ENCODE data around the gene MECR.

MECR gene

DNA sequence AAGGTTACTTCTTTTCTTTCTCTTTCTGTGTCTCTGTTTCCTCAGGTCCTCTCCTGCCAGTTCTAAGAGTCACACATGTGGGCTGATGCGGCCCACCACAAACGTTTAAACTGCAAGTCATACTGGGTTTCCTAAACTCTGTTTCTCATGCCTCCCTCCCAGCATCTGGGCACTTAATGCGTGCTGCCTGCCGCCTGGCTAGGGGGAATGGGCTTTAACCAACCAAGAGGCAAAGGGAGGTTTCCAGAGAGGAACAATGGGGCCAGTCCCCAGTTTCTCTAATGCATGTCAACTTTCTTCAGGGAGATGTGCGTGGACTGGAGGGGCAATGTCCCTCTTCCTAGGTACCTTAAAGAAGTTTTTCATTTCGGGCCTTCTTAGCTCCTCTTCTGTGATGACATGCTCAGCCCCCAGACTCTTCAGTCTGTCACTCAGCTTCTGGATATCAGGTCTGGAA lies 29.1 kb downstream of the MECR start:
- DNase-seq: no peak

DNA sequence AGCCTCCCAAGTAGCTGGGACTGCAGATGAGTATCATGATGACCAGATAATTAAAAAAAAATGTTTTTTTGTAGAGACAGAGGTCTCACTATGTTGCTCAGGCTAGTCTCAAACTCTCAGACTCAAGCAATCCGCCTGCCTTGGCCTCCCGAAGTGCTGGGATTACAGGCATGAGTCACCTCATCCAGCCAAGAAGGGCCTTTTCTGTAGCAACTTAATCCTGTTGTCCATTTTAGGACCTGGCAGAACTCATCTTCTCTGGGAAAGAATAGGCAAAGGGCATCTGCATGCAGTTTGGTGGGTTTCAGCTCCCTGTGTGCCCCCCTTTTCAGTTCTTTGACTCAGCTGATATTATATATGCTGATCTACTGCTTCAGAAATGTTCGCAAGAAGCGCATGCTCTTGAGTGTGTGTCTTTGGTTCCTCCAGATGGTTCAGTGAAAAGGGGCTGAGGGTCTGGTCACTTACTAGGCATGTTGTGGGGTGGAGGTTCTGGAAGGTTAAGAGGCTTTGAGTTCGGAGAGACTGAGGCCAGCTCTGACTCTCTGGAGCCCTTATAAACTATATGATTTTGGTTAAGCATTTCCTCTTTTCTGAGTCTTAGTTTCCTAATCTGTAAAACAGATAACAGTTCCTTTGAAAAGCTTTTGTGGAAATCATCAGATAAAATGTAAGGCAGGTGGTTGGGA lies 29.7 kb downstream of the MECR start:
- no peak for DNase-seq

DNA sequence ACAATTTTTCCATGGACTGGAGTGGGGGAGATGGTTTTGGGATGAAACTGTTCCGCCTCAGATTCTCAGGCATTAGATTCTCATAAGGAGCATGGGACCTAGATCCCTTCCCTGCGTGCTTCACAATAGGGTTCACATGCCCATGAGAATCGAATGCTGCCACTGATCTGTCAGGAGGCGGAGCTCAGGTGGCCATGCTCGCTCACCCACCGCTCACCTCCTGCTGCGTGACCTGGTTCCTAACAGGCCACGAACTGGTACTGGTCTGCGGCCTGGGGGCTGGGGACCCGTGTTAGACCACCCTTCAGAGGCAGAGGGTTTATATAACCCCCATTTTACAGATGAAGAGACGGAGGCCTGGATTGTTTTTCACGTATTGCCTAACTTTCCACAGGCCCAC lies 32.7 kb downstream of the MECR start:
- no peak for DNase-seq

DNA sequence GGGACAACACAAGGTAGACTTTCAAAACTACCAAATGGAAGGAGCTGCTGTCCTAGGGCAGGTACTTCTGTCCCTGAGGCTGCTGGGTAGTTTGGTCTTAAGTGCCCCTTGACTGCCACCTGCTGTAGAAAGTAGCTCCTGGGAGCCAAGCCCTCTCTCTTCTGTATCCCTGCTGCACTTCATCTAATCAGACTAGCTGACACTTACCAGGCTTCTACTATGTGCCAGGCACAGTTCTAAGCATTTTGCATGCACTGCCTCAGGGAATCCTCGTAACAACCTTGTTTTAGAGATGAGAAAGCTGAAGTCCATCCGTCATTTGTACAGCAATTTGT lies 33.2 kb downstream of the MECR start:
- peak; percentile 7 for DNase-seq

DNA sequence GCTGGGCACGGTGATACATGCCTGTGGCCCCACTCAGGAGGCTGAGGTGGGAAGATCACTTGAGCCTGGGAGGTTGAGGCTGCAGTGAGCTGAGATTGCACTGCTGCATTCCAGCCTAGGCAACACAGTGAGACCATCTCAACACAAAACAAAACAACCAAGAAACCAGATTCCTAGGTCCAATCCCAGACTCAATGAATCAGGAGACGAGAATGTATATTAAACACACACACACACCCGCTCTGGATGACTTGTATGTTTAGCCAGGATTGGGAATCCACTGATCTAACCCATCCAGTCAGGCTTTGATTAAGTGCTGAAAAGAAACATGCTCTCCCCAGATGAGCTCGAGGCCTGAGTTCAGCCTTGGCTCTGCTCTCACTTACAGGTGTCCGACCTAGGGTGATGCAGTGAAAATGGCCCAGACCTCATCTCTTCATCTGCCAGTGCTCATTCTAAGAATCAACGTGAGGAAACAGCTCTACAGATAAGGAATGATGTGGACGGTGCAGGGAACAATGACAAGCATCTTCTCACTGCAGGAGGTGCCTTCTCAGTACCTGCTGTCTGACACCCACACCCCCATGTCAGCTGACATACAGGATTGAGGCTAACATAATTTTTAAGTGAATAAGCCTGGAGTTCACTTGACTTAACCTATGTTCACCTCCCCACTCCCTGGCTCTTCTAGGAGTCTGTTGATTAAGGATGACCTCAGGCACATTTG lies 33.7 kb downstream of the MECR start:
- no peak for DNase-seq

DNA sequence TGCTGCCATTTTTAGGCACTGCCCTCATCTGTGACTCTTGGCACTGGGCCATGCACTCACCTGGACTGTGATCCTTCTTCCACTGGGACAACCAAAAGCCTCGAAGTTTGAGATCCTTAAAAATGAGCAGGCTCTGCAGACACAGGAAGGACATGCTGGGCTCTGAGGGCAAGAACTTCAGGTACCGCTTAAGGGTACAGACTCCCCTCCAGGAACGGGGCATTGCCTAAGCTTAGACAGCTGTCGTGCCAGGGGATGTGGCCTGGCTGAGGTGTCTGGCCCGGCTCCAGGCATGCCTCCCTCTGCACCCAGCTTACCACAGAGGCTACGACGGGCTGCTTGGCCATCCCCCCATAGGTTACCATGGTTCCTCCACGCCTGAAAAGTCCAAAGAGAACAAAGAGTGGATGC lies 34.8 kb downstream of the MECR start:
- no peak for DNase-seq

DNA sequence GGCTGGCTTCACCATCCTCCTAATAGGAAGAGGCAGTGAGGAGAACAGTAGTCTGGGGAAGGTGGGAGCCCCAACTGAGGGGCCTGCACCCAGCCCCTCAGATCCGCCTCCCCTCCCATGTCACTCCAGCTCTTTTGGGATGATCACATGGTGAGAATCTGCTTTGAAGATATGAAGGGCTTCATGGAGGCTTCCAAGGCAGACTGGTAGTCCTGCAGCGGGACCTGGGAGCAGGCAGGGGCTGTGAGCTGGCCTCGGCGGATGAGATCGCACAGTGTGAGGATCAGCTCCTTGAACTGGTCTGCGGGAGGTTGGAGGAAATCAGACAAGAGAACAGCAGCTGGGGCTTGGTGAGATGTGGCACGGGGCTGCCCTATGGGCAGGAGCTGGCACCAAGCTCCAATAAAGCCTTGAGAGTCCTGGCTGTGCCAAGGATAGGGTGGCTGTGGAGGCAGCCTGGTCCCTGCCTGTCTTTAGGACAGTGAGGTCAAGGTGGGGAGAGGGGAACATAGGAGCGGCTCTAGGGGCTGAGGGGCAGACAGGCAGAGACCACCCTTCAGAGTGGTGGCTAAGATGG lies 36.8 kb downstream of the MECR start:
- no peak for DNase-seq

DNA sequence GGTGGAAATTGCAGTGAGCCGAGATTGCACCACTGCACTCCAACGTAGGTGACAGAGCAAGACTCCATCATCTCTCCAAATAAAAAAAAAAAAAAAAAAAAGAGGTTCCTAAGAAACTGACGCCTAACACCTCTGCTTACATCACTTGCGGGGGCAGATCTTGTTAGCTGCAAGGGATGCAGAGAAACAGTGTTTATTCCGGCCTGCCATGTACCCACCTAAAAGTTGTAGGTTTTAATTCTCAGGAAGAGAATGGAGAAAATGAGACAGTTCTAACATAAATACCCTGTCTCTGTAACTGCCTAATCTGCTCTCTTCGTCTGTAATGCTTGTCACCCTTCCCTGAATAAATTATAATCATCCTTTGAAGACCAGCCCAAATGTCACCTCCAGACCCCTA lies 40.0 kb downstream of the MECR start:
- DNase-seq: no peak

DNA sequence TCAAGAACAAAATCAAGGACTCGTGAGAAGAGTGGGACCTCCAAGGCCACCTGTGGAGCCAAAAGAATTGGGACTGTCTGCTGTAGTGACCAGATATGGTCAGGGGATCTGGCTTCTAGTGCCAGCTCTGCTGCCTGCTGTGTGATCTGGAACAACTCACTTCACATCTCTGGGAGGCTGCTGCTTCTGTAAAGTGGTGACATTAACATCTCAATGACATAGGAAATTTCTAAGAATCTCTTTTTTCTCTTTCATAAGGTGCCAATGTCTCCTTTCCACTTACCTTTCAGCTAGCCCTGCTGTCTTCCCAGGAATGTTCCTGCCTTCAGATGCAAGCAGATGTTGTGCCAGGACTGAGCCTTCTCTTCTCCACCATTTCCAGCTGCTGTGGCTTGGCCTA lies 44.0 kb downstream of the MECR start:
- no peak for DNase-seq

DNA sequence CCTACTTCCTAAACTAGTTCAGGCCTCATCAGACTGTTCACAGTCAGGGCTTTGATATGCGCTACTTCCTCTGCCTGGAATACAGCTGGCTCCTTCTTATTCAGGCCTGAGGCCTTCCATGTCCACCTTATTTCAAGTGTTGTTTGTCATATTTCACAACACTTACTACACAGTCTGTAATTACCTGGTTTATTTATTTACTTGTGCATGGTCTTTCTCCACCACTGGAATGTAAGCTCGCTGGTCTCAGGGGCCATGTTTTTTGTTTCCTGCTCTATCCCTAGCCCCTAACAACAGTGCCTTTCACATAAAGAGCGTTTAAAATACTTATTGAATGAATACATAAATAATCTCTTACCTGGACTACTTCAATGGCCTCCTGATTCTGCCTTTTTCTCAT lies 44.5 kb downstream of the MECR start:
- DNase-seq: no peak

DNA sequence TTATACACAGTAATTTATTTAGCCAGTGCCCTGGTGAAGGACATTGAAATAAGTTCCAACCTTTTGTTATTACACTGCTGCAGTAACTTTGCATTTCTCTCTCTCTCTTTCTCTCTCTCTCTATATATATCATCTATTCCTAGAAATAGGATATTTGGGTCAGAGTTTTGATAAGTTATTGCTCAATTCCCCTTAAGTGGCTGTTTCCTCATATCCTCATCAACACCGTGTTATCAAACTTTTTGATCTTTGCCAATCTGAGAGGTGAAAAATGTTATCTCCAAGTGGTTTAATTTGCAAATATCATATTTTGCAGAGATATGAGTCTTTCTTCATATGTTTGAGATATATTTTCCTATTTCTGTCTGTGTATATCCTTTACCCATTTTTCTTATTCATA lies 47.4 kb downstream of the MECR start:
- no peak for DNase-seq

DNA sequence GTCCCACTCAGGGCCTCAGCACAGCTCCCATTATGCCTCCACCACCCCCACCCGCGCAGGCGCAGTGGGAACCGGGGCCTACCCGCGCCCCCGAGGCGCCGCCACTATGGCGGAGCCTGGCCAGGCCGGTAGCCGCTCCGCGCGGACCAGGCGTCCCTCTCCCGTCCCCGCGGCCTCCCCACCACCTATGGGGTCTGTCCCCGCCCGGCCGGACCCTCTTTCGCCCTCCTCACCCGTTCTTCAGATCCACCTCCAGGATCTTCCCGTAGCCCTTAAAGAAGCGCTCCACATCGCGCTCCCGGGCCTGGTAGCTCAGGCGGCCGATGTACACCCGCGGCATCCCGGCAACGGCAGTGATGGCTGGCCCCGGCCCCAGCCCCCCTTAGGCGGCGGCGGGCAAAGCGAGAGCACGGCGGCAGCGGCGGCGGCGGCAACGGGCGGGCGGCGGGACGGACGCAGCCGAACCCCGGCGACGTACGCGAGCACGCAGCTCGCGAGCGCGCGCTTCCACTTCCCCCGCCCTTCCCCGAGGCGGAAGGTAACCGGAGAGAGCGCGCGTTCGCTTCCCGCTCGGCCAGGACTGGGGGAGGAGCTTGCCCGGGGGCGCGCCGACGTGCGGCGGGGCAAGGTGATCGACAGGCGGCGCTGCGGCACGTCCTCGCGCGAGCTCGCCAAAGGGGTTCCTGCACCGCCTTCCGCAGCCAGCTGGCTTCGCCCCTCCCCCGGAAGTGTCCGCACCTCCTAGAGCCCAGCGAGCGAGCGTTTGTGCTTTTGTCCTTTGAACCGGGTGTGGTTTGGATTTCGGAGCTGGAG lies 49.1 kb downstream of the MECR start, which contains the start of gene SRSF4:
Gene SRSF4 (minus strand): TSS at position 488 of the 813 bp plus-strand sequence. CDS start 148 bp downstream, at position 340.
- peak; percentile 99 for DNase-seq

DNA sequence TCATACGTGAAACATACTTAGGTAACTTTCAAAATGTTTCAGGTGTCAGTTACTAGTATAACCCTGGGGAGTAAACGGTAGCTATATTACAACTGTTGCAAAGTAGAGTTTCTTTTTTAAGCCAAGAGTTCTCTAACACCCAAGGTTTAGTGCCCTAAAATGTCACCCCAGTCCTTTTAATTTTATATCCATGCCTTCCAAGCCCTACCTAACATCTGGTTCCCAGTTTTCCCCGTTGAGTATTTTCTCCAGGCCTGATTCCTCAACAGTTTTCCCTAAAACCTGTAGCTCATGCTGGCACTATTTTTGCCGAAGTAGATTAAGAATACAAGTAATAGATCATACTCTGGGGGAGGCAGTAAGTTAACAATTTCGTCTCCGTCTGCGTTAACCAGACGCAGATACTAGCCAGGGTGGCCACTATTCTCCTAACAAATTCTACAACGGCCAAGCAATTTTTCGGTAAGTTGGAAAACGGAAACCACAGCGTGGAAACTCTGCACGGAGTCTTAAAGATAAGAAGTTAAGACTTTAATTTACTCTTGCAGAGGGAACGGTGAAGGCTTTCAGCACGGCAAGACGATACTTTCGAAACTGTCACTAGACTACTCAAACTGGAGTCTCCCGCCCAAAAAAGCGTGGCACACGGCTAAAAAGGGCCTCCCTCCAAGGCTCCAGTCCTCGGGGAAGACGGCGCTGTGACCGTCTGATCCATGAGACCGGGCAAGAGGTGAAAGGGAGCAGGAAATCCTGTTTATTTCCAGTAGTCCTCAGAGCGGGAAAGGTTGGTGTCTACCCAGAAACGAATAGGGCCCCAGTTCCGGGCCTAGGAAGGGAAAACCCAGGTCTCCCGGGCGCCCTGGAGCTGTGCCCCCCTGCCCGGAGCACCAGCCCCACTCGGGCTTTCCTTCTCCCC lies 50.0 kb downstream of the MECR start:
- DNase-seq: peak; percentile 41

DNA sequence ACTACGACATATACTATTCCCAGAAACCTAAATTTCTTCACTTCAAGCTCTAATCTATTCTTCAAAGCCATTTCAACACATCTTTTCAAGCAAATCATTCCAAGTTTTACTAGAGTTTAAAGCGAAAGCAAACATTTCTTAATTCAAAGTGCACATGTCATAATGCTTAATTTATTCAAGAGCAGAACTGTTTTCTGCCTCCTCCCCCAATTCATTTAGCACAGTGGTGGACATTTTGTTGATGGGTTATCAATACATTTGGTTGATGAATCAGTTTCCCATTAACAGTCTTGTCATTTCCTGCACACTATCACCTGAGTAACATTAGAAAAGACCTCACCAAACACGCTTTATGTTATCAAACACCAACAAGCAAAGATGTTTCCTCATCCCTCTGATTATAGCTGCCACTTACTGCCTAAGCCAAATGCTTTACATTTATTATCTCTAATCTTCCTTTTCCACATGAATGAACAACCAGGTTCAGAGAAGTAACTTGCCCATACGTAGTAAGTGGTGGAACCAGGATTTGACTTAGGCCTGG lies 51.0 kb downstream of the MECR start:
- DNase-seq: no peak

DNA sequence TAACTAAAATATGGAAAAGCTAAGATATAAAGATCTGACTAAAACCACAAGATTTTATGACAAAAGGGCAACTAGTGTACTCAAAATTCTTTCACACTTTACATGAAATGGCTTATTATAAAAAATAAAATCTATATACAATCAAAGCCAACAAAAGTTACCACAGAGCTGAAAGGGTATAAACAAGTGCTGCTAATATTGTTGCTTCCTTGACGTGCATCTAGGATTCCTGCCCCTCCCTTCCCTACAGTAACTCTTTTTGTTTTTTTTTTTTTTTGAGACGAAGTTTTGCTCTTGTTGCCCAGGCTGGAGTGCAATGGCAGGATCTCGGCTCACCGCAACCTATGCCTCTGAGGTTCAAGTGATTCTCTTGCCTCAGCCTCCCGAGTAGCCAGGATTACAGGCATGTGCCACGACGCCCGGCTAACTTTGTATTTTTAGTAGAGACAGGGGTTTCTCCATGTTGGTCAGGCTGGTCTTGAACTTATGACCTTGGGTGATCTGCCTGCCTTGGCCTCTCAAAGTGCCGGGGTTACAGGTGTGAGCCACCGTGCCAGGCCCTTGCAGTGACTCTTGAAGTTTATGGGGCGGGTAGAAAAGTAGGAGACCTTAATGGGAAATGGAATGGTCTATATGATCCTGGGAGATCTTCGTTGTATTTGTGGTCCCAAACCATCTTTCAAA lies 53.6 kb downstream of the MECR start:
- no peak for DNase-seq

DNA sequence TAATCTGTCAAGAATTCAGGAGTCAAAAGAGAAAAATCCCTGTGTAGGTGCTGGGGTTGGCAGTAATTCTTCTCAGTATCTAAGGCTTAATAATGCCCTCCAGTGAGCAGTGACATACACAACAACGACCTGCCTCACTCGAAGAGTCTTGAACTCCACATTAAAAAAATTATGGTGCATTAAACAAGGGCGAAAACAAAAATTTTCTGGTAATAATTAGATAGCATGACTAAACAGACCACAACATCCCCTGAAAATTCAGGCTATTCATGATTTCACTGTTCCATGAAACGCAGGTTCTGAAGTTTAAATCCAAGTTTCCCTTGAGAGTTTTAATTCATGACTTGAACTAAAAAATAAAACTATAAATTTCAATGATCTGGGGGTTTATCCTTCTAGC lies 54.2 kb downstream of the MECR start:
- DNase-seq: no peak

DNA sequence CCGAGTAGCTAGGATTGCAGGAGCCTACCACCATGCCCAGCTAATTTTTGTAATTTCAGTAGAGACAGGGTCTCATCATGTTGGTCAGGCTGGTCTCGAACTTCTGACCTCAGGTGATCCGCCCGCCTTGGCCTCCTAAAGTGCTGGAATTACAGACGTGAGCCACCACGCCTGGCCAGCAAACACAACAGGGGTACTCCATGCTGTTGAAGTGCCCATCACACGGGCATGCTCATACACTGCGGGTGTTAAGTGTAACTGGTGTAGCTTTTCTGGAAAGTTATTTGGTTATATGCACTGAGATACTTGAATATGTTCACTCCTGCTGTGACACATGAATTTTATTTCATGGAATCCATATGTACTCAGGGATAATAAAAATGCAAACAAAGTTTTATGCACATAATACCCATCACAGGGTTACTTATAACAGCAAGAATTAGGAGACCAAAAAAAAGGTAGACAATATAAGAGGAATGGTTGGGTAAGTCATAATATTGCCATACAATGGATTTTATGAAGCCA lies 58.3 kb downstream of the MECR start:
- DNase-seq: no peak

DNA sequence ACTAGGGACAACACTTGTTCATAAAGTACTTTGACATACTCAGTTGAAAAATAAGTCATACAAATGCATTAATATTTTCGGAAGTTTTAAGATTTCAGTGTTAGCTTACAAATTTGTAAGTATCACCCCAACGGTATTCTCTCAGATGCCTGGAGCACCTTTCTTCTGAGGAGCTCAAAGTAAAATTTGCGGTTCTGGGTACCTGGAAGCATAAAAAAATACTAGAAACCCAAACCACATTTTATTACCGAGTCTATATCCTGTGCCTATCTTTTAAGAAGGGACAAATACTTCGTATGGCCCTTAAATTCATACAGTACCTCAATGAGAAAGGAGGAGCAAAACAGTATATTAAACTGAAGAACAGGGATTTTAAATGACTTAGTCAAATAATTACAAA lies 59.2 kb downstream of the MECR start:
- no peak for DNase-seq

DNA sequence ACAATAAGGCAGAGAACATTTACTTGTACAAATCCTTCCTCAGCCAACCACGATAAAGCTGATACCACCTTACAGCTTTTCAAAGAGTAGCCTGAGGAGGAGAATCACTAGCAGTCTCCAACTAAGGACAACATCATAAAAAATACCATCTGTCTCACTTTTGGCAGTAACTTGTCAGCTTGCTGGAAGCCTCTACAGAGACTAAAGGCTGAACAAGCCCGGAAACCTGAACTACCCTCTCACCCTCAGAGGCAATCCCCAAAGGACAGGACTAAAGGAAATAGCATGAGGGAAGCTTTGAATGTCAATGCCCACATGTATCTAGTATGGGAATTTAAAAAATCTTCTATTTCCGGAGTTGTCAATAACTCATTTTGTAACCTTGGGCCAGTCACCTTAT lies 59.6 kb downstream of the MECR start:
- DNase-seq: no peak

DNA sequence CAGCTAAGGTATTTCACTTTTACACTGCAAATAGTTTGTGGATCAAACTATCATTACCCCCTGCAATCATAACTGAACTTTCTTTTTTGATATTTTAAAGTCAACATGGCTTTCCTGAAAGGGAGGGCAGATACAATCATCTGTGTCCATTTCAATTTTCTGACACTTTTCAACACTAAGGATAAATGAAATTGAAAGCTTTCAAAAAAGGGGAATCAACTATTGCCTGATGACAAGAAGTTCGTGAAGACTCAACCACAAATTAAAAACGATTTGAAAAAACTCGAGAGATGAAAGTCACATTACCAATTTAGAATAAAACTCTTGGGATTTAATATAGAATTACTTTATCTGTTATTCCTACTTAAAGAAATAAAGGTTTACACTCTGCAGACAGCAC lies 60.8 kb downstream of the MECR start:
- DNase-seq: no peak

DNA sequence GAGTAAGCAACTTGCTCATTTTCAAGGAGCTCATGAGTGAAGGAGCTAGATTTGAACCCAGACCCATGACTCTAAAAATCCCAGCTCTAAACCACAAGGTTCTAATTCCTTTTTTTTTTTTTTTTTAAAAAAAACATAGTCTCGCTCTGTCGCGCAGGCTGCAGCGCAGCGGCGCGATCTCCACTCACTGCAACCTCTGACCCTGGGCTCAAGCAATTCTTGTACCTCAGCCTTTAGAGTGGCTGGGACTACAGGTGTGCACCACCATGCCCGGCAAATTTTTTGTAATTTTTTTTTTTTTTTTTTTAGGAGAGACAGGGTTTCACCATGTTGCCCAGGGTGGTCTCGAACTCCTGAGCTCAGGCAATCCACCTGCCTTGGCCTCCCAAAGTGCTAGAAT lies 62.8 kb downstream of the MECR start:
- no peak for DNase-seq
